ENCODE data around the gene PRKCZ. TPM values are rescaled to one million over a fixed set of nuclear protein-coding genes. Genes with fewer than 3 reads are reported as not detected.

Gene PRKCZ
- total RNA-seq, 1 donor, result 0.72 TPM

DNA sequence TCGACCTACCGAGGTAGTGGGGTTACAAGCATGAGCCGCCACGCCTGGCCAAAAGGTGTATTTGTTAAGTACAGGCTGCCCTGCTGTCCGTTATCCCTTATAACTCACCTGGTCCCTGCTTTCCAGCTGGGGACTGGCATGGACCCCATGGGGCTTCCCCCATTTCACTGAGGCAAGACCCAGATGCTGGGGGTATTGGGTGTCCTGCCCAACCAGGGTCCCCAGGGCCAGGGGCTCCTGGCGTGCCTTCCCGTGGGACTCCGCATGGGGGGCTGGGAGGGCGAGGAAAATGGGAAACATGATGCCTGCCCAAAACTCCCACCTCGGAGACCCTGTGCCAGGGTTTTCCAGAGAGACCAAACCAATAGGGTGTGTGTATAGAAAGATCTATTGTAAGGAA, 79.9 kb downstream of the PRKCZ start:
- no peak overlapping the region for H2AFZ ChIP-seq (ENCODE audit: low read length)
- no peak for TF ChIP-seq CTCF (IDR thresholded peaks at IDR 0.05; ENCODE audit: extremely low read depth, low read depth, low read length)
- H3K9me3 ChIP-seq (ENCODE audit: low read depth, low read length), result no peaks in the 10 kb centered on the region
- no peaks in the 10 kb centered on the region for H3K79me2 ChIP-seq (ENCODE audit: insufficient read depth, low read length)
- no peak overlapping the region for H3K27ac ChIP-seq (ENCODE audit: low read depth, low read length)
- H3K4me3 ChIP-seq (ENCODE audit: insufficient read depth, low read length), result no peak overlapping the region
- H3K4me1 ChIP-seq (ENCODE audit: insufficient read depth, low read length), result peaks cover 11% of the 10 kb centered on the region
- H3K27me3 ChIP-seq (ENCODE audit: insufficient read depth, low read length), result peaks cover 23% of the 10 kb centered on the region
- peak; percentile 48 for DNase-seq (ENCODE audit: insufficient read length, low spot score, missing footprints)
- H3K36me3 ChIP-seq (ENCODE audit: insufficient read depth, low read length), result no peaks in the 10 kb centered on the region
- no peak overlapping the region for H3K4me2 ChIP-seq (ENCODE audit: insufficient read depth, low read length)
- H4K20me1 ChIP-seq (ENCODE audit: insufficient read depth, low read length), result no peaks in the 10 kb centered on the region

- no peak overlapping the region for H3K4me3 ChIP-seq (ENCODE audit: insufficient read depth, low read length)
- H2AFZ ChIP-seq (ENCODE audit: low read length), result no peak overlapping the region
- H3K36me3 ChIP-seq (ENCODE audit: insufficient read depth, low read length), result no peaks in the 10 kb centered on the region
- H3K27me3 ChIP-seq (ENCODE audit: insufficient read depth, low read length), result peaks cover 21% of the 10 kb centered on the region
- TF ChIP-seq CTCF (IDR thresholded peaks at IDR 0.05; ENCODE audit: extremely low read depth, low read depth, low read length), result peak; percentile 10
- peaks cover 11% of the 10 kb centered on the region for H3K4me1 ChIP-seq (ENCODE audit: insufficient read depth, low read length)
- H4K20me1 ChIP-seq (ENCODE audit: insufficient read depth, low read length), result no peaks in the 10 kb centered on the region
- H3K27ac ChIP-seq (ENCODE audit: low read depth, low read length), result no peak overlapping the region
- peak; percentile 49 for DNase-seq (ENCODE audit: insufficient read length, low spot score, missing footprints)
- H3K4me2 ChIP-seq (ENCODE audit: insufficient read depth, low read length), result no peak overlapping the region
- H3K79me2 ChIP-seq (ENCODE audit: insufficient read depth, low read length), result no peaks in the 10 kb centered on the region
- no peaks in the 10 kb centered on the region for H3K9me3 ChIP-seq (ENCODE audit: low read depth, low read length)
Measured at GRCh38 chr1:2130871-2131289, 80.7 kb downstream of the PRKCZ start.

DNA sequence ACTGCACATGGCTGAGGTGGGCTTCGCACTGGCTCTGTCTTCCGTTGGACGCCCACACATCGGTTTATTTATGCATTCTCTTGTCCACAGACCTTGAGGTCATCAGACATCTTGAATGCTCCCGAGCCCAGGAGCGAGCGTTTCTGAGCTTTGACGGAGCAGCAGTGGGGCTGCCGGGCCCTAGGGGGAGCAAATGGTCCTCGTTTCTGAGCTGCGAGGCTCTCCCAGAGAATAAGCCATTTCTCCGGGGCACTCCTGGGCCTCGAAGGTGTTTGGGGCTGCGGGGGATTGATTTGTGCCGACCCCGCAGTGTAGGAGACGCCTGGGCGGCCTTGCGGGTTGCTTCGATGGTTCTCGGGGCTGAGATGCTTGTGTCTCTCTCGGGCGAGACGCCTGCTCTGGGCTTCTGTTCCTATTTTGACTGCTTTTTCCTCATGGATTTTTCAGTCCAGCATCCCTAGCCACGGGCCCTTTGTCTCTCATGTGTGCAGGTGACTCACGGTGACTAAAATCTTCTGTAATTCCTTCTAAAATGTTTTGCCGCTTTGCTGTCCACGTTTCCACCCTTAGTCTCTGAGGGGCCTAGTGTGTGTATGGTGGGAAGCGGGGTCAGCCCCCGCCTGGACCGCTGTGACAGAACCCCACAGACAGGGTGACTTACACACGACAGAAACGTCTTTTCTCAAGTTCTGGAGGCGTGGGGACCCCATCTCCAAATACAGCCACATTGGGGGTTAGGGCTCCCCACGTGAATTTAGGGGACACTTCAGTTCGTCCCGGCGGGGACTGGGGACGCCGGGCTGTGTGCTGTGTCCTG, 82.2 kb downstream of the PRKCZ start:
- peak overlapping the region; percentile 90 for H3K27ac ChIP-seq (ENCODE audit: low read depth, low read length)
- TF ChIP-seq CTCF (IDR thresholded peaks at IDR 0.05; ENCODE audit: extremely low read depth, low read depth, low read length), result peak; percentile 56

GRCh38 chr1:2133039-2133878, 83.0 kb downstream of the PRKCZ start:
- no peaks in the 10 kb centered on the region for H4K20me1 ChIP-seq (ENCODE audit: insufficient read depth, low read length)
- H3K4me2 ChIP-seq (ENCODE audit: insufficient read depth, low read length), result peak overlapping the region; percentile 91
- peak; percentile 99 for DNase-seq (ENCODE audit: insufficient read length, low spot score, missing footprints)
- no peaks in the 10 kb centered on the region for H3K79me2 ChIP-seq (ENCODE audit: insufficient read depth, low read length)
- H3K27ac ChIP-seq (ENCODE audit: low read depth, low read length), result peak overlapping the region; percentile 90
- H2AFZ ChIP-seq (ENCODE audit: low read length), result peak overlapping the region; percentile 97
- H3K36me3 ChIP-seq (ENCODE audit: insufficient read depth, low read length), result no peaks in the 10 kb centered on the region
- no peaks in the 10 kb centered on the region for H3K9me3 ChIP-seq (ENCODE audit: low read depth, low read length)
- H3K4me3 ChIP-seq (ENCODE audit: insufficient read depth, low read length), result peak overlapping the region; percentile 66
- H3K27me3 ChIP-seq (ENCODE audit: insufficient read depth, low read length), result peaks cover 14% of the 10 kb centered on the region
- H3K4me1 ChIP-seq (ENCODE audit: insufficient read depth, low read length), result peaks cover 11% of the 10 kb centered on the region
- TF ChIP-seq CTCF (IDR thresholded peaks at IDR 0.05; ENCODE audit: extremely low read depth, low read depth, low read length), result no peak

More for the DNA sequence above, 82.2 kb downstream of the PRKCZ start:
- Histone ChIP-seq H3K4me3 (ENCODE audit: insufficient read depth, low read length) (peak overlapping the region; percentile 66), H3K4me2 (ENCODE audit: insufficient read depth, low read length) (peak overlapping the region; percentile 80), H4K20me1 (ENCODE audit: insufficient read depth, low read length) (no peaks in the 10 kb centered on the region), H3K36me3 (ENCODE audit: insufficient read depth, low read length) (no peaks in the 10 kb centered on the region), H3K79me2 (ENCODE audit: insufficient read depth, low read length) (no peaks in the 10 kb centered on the region), H3K4me1 (ENCODE audit: insufficient read depth, low read length) (peaks cover 11% of the 10 kb centered on the region), H3K27me3 (ENCODE audit: insufficient read depth, low read length) (peaks cover 13% of the 10 kb centered on the region), H2AFZ (ENCODE audit: low read length) (peak overlapping the region; percentile 81), H3K9me3 (ENCODE audit: low read depth, low read length) (no peaks in the 10 kb centered on the region)
- DNase-seq (ENCODE audit: insufficient read length, low spot score, missing footprints), result peak; percentile 97

Measured in osteoblast (primary cell).